Stimulated activated CD4-positive, alpha-beta T cell treated with anti-CD3 and anti-CD28 coated beads, Interleukin-15, amount 100 ng/mL, for 48 hours (primary cell): Measurements from ENCODE around the gene DNAJC16.
"Not testable (repeated sequence)": the region's sequence is repeated elsewhere in the genome, so short reads cannot be mapped to it uniquely, and the experiment has no call there.

Source experiments
- DNase-seq, 2 donors: peaks; one replicate each; pipeline ENCODE4 v3.0.0-alpha.2; 2020; ENCODE audit warnings: low read depth in 2 of 2

The DNAJC16 gene

DNA sequence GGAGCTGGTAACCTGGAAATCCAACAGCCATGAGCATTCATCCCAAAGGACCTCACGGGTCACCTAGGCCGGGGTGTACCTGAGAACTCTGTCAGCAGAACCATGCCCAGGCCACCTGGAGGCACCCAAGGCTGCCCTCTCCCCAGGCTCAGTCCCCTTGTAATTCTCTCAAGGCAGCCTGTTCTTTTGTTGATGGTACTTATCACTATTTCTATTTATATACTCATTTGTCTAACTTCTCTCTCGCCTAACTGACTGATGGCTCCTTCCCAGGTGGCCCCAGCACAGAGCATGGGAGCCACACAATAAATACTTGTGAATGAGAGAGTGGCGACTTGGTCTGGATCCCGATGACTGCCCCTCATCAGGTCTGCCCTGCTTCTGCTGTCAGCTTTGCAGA lies 19.4 kb upstream of the DNAJC16 start:
- no peak for DNase-seq

DNA sequence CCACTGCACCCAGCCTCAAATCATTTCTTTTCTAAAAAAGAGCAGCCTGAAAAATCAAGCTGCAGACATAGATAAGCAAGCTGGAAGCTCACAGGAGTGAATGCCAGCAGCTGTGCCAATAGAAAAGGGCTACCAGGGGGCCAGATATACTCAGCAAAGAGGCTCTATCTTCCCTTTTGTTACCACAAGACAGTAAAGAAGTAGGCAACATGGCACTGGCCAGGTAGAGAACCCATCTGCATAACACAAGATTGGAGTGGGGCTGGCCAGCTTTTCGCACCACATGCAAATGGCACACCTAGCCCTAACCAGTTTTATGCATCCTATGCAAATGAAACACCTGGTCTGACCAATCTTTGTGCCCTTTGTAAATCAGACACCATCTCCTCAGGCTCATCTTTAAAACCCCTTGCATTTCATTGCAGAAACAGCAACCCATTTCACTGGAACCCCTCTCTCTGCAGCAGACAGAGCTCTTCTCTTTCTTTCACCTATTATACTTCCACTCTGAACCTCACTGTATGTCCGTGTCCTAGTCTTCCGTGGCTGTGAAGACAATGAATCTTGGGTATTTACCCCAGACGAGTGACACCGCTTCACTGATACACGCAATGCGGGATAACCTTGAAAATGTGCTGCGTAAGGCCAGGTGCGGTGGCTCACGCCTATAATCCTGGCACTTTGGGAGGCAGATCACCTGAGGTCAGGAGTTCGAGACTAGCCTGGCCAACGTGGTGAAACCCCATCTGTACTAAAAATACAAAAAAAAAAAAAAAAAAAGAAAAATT lies 17.8 kb upstream of the DNAJC16 start:
- no peak for DNase-seq

GRCh38 chr1:15509586-15509985 lies 17.1 kb upstream of the DNAJC16 start:
- no peak for DNase-seq

- DNase-seq: no peak
Observed at GRCh38 chr1:15510611-15511405, 15.8 kb upstream of the DNAJC16 start.

- no peak for DNase-seq
Observed at GRCh38 chr1:15513192-15513591, 13.5 kb upstream of the DNAJC16 start.

DNA sequence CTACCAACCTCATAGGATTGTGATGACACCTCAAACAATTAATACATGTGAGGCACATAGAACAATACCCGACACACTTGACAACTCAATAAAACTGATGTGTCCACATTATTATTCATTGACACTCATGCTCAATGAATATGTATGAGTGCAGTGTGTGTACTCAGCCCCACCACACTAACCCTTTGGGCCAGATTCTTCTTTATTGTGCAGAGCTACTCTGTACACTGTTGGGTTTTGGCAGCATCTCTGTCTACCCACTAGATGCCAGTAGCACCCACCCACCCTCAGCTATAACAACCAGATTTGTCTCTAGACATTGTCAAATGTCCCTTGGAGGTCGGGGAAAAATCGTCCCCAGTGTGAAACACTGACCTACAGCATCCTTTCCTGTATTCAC lies 12.7 kb upstream of the DNAJC16 start:
- no peak for DNase-seq

DNA sequence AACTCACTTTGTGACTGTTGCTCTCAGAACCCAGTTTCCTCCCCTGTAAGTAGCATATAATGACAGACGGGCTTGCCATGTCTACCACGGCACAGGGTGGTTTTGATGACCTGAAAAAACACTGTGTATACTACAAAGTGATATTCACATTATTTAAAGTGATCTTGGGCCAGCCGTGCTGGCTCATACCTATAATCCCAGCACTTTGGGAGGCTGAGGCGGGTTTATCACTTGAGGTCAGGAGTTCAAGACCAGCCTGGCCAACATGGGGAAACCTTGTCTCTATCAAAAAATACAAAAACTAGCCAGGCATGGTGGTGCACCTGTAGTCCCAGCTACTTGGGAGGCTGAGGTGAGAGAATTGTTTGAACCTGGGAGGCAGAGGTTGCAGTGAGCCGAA lies 12.1 kb upstream of the DNAJC16 start:
- not testable (repeated sequence) for DNase-seq

DNA sequence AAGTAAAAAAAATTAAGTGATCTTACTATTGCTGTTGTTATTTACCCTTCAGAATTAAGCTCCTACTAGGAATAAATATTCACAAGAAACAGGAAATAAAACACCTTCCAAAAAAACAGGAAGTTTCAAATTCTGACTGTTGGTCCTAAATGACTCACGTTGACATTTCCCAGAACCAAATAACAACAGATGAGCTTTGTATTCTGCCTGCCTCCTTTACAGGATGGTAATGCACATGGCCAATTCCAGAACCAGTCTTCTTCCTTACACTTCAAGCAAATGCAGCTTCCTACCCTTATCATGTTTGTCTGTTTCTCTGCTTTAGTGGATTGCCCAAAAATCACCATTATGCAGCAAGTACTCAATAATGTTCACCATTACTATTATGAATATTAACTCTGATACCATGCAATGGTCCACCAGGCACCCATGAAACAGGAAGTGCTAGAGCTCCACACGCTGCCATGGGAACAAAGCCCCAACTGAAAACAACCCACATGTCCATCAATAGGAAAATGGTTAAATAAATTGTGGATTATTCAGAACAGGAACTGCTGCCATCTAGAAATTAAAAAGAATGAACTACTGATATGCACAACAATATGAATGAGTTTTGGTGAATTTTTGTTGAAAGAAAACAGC lies 11.5 kb upstream of the DNAJC16 start:
- DNase-seq: no peak

GRCh38 chr1:15519625-15520024 lies 7.0 kb upstream of the DNAJC16 start:
- no peak for DNase-seq

DNA sequence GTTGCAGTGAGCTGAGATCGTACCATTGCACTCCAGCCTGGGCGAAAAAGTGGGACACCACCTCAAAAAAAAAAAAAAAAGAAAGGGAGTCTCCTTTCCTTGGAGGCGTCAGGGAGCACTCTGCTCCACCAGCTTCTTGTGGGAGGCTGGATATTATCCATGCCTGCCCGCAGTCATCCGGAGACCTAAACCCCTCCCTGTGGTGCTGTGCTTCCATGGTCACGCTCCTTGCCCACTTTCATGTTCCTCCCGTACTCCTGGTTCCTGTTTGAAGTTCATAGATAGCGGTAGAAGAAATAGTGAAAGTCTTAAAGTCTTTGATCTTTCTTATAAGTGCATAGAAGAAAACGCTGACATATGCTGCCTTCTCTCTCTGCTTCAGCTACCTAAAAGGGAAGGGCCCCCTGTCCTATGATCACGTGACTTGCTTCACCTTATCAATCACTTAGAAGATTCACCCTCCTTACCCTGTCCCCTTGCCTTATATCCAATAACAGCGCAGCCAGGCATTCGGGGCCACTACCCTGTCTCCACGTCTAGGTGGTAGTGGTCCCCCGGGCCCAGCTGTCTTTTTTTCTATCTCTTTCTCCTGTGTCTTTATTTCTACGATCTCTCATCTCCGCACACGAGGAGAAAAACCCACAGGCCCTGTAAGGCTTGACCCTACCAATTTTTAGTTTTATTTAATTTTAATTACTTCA lies 5.3 kb upstream of the DNAJC16 start:
- DNase-seq: not testable (repeated sequence)

GRCh38 chr1:15522551-15522950 lies 4.1 kb upstream of the DNAJC16 start:
- DNase-seq: no peak

- no peak for DNase-seq
Observed at GRCh38 chr1:15523104-15524020, 3.3 kb upstream of the DNAJC16 start.

GRCh38 chr1:15524021-15524282 lies 2.7 kb upstream of the DNAJC16 start, which contains the start of gene CASP9:
TSS of gene CASP9 (minus strand) at chr1:15524215. CDS start at chr1:15524200, 15 bp downstream.
- no peak for DNase-seq

GRCh38 chr1:15524283-15525049 lies 2.2 kb upstream of the DNAJC16 start:
- DNase-seq: peak; percentile 100

DNA sequence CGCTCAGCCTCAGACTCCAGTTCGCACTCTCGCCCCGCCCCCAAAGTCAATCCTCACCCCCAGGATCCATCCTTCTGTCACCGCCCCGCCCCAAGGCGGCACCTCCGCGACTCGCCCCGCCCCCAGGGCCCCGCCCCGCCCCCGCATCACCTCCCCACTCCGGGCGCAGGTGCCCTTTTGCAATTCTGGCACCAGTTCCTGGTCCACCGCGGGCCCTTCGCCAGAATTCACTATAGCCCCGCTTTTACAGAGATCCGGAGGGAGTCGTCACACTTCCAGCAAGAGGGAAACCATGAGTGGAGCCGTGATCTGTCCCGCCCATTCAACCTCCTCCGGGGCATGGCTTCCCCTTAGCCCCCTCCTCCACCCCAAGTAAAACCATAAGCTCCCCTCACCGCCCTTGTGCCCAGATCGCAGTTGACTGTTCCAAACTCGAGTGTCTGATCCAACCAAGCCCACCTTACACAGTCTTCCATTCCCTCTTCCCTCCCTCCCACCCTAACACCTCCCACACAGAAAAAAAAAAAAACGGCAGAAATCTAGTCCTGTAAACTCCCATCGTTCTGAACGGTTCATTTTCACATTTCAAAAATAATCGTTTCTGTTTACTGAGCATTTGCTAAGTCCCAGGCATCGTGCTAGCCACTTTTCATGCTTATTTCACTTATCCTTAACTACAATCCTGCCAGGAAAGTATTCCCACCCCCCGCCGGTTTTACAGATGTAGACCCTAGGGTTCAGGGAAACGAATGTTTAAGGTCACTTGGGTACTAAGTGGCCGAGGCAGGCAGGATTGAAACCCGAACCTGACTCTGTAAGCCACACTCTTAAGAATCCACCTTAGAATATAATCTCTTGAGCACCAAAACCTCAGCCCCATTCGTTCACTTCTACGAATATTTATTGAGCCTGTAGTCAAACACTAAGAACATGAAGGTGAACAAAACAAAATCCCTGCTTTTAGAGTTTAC lies 1.3 kb upstream of the DNAJC16 start:
- no peak for DNase-seq

DNA sequence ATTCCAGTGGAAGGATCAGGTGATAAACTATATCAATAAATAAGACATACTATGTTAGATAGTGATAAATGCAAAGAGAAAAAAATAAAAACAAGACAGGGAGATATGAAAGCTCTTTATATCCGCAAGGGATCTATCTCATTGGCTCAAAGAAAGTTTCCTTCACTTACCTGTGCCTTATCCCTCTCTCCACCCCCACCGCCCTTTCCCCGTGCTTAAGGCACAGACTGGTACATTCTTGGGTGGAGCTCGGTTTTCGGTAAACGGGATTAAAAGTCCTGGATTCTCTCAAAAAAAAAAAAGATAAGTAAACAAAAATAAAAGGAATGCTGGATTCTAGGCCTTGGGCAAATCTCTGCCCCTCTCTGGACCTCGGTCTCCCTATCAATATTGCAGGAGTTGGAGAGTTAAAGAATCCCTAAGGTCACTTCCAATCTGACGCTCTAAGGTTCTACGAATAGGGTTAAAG lies 593 bp upstream of the DNAJC16 start:
- DNase-seq: no peak

GRCh38 chr1:15531003-15531402 lies 4.4 kb downstream of the DNAJC16 start:
- no peak for DNase-seq

GRCh38 chr1:15531682-15532081 lies 5.0 kb downstream of the DNAJC16 start:
- no peak for DNase-seq

DNA sequence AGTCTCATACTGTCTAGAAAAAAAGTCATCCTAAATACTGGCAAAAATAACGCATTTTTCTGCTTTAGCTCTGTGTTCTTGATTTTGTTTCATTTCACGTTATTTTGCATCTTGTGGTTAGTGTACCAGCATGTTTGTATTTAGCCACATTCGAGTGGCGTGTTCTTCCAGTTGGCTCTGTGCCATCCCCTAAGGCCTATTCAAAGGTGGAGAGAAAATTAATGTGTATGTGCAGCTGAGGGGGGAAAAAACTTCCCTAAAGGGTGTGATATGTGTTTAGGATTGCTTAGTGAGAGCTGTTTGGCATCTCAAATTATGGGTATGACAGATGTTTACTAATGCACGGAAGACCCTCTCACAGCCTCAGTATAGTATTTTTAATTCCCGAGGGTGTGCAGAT lies 12.1 kb downstream of the DNAJC16 start:
- no peak for DNase-seq
